GM12878 (cell line): ENCODE measurements around the gene MGAT4B. TPM values are rescaled to one million over a fixed set of nuclear protein-coding genes. Genes with fewer than 3 reads are reported as not detected.

Experiments used
- ATAC-seq: fragments of 200-7000 bp; cut with Tn5 transposase; 3 replicates; pipeline ENCODE4 v1.9.1; 2020; ENCODE audit warnings: mild to moderate bottlenecking, moderate library complexity
- BruUV-seq: library from RNA; stranded (reverse); fragments of 400-500 nt; replicated peaks from 2 replicates; lab custom pipeline; 2021; lab: Mats Ljungman, UMichigan
- CTCF ChIA-PET: fragments of 300-600 bp; sonication (Branson Sonifier 250); formaldehyde crosslinking; extraction: SDS; loops from one replicate; lab custom pipeline; 2021; ENCODE audit warnings: inconsistent platforms; lab: Yijun Ruan, JAX
- POLR2A ChIA-PET: fragments of 350-600 bp; formaldehyde crosslinking; extraction: SDS; loops from one replicate; lab custom pipeline; 2021; ENCODE audit warnings: inconsistent platforms; lab: Charles Lee
- RAD21 ChIA-PET: fragments of 300-600 bp; sonication (Branson Sonifier 250); formaldehyde crosslinking; loops from one replicate; lab custom pipeline; 2023; ENCODE audit warnings: antibody characterized with exemption; ENCODE audit not compliant: unreplicated experiment; lab: Charles Lee
- SMC1A ChIA-PET: fragments of 300-600 bp; sonication (Branson Sonifier 250); formaldehyde crosslinking; loops from one replicate; lab custom pipeline; 2023; ENCODE audit not compliant: unreplicated experiment, uncharacterized antibody; lab: Charles Lee
- DNase-seq: peaks from one replicate; pipeline ENCODE4 v3.0.0-alpha.2; 2011; ENCODE audit warnings: low read depth, low spot score
- FAIRE-seq: peaks from 3 replicates; lab custom pipeline; 2011; peaks lifted over from hg19 to GRCh38; lab: Jason Lieb, UNC
- H2AFZ ChIP-seq: 2 replicates; pipeline ENCODE4 v1.6.0; 2011; ENCODE audit warnings: low read depth, low read length, control low read depth; ENCODE audit not compliant: control insufficient read depth
- H3K27ac ChIP-seq: 2 replicates; pipeline ENCODE4 v1.5.1; 2011; ENCODE audit warnings: control low read depth; ENCODE audit not compliant: control insufficient read depth, insufficient read depth
- H3K27me3 ChIP-seq, 2 experiments: replicated peaks in 1 of 2; 2 replicates each; pipeline versions ENCODE4 v1.6.0 to v1.6.1; 2011; ENCODE audit warnings: low read length in 1 of 2; ENCODE audit not compliant: control insufficient read depth in 2 of 2, insufficient read depth in 2 of 2
- H3K36me3 ChIP-seq, 2 experiments: 2 replicates each; pipeline ENCODE4 v1.5.1; 2011; ENCODE audit warnings: low read length in 1 of 2; ENCODE audit not compliant: control insufficient read depth in 2 of 2, insufficient read depth in 2 of 2
- H3K4me1 ChIP-seq: 2 replicates; pipeline ENCODE4 v1.6.1; 2011; ENCODE audit warnings: mild to moderate bottlenecking, low read length, moderate library complexity, mixed read lengths; ENCODE audit not compliant: control insufficient read depth, insufficient read depth
- H3K4me2 ChIP-seq: 2 replicates; pipeline ENCODE4 v1.6.0; 2011; ENCODE audit warnings: control low read depth; ENCODE audit not compliant: control insufficient read depth, insufficient read depth
- H3K4me3 ChIP-seq: fragments of 200-600 bp; sonication (generic); 2 replicates; pipeline ENCODE4 v1.5.1; 2016
- H3K79me2 ChIP-seq: 2 replicates; pipeline ENCODE4 v1.6.0; 2011; ENCODE audit warnings: low read length; ENCODE audit not compliant: control insufficient read depth, insufficient read depth
- H3K9ac ChIP-seq: 2 replicates; pipeline ENCODE4 v1.8.0; 2011; ENCODE audit warnings: low read length, control low read depth, mixed read lengths; ENCODE audit not compliant: control insufficient read depth, insufficient read depth
- H3K9me3 ChIP-seq: replicated peaks from 3 replicates; pipeline ENCODE4 v1.5.1; 2011; ENCODE audit warnings: mild to moderate bottlenecking, low read length; ENCODE audit not compliant: control insufficient read depth, insufficient read depth
- H4K20me1 ChIP-seq: 2 replicates; pipeline ENCODE4 v1.6.0; 2011; ENCODE audit not compliant: control insufficient read depth, insufficient read depth
- BCL3 ChIP-seq: IDR thresholded peaks from 2 replicates; pipeline ENCODE4 v1.6.1; 2011; ENCODE audit warnings: borderline replicate concordance, low read depth, mild to moderate bottlenecking, moderate library complexity, low read length; ENCODE audit not compliant: insufficient read depth, poor library complexity, severe bottlenecking
- CBX3 ChIP-seq: fragments of 200-600 bp; sonication (generic); IDR thresholded peaks from 2 replicates; pipeline ENCODE4 v1.6.1; 2016; ENCODE audit warnings: low read depth, borderline replicate concordance
- CBX5 ChIP-seq: sonication (generic); IDR thresholded peaks from 2 replicates; pipeline ENCODE4 v1.6.1; 2016; ENCODE audit warnings: low read depth, moderate library complexity, mild to moderate bottlenecking, inconsistent platforms
- ESRRA ChIP-seq: IDR thresholded peaks from 2 replicates; pipeline ENCODE4 v1.6.1; 2012; ENCODE audit warnings: mild to moderate bottlenecking, low read length, improper control_type of control experiment
- NKRF ChIP-seq: fragments of 450-650 bp; conservative IDR thresholded peaks from 2 replicates; pipeline ENCODE4 v1.6.1; 2017; ENCODE audit warnings: mild to moderate bottlenecking, moderate library complexity
- POLR2A ChIP-seq: IDR thresholded peaks from 2 replicates; pipeline ENCODE4 v1.6.1; 2011; ENCODE audit warnings: low read depth, mild to moderate bottlenecking, low read length
- USF1 ChIP-seq: IDR thresholded peaks from 2 replicates; pipeline ENCODE4 v1.6.1; 2011; ENCODE audit warnings: borderline replicate concordance, low read depth, mild to moderate bottlenecking, moderate library complexity, mixed read lengths, low read length; ENCODE audit not compliant: insufficient read depth; ENCODE audit errors: extremely low read length
- ZBTB40 ChIP-seq: fragments of 450-650 bp; IDR thresholded peaks from 2 replicates; pipeline ENCODE4 v1.6.1; 2016; ENCODE audit warnings: mild to moderate bottlenecking, moderate library complexity, borderline replicate concordance
- WGBS: methylation state at CpG from one replicate; pipeline ENCODE4 v1.1.6; 2016; ENCODE audit warnings: low lambda C conversion rate; ENCODE audit not compliant: insufficient replicate concordance, insufficient coverage; ENCODE audit errors: missing lambda C conversion rate; 5-methylcytosine and 5-hydroxymethylcytosine counted together
- in situ Hi-C: fragments of 300-500 bp; cut with MboI; formaldehyde crosslinking; loops from 9 replicates; pipeline ENCODE4 v1.14.3; 2018; ENCODE audit warnings: mixed read lengths
- intact Hi-C: fragments of 100-400 bp; cut with micrococcal nuclease; formaldehyde crosslinking; loops from one replicate; pipeline ENCODE4 v1.14.2; 2022; ENCODE audit not compliant: unreplicated experiment
- polyA plus RNA-seq, 11 experiments: library from polyadenylated mRNA; depleted of rRNA in 4 of 11; unstranded in 6 of 11; stranded (reverse) in 5 of 11; fragments of >200 nt; fragmentation: Nextera tagmentation in 4 of 11; fragmentation: Illumina TruSeq in 1 of 11; extraction: Ambion mirVana in 4 of 11; extraction: Trizol in 1 of 11; gene quantifications; 1 replicate in 1 of 11; 2 replicates in 10 of 11; pipeline versions ENCODE4 v1.2.1 to v1.2.3, GENCODE V29; 2011 to 2016; ENCODE audit warnings: inconsistent platforms in 2 of 11, missing spikeins in 2 of 11, low read depth in 1 of 11
- total RNA-seq, 4 experiments: library from RNA; depleted of rRNA in 3 of 4; stranded (reverse); fragments of >200 nt in 3 of 4; fragmentation: Illumina TruSeq in 1 of 4; extraction: Trizol in 1 of 4; gene quantifications; 2 replicates each; pipeline versions ENCODE4 v1.2.1 to v1.2.3, GENCODE V29; 2013 to 2021

The MGAT4B gene
- total and polyA plus RNA-seq, 10 of the 15 experiments (the other 5 are each of a cell fraction or from before 2014, with no cell fraction given): 0.60 to 82.5 (median 34.4) TPM; not detected in 1

- no peak for TF ChIP-seq BCL3
- no peak for TF ChIP-seq ZBTB40
- no peak for TF ChIP-seq CBX5
- peak; percentile 12; the same call in 1 of the 2 replicates for TF ChIP-seq POLR2A
- no peak for TF ChIP-seq CBX3
- TF ChIP-seq USF1: no peak
- TF ChIP-seq NKRF: no peak
- no peak for TF ChIP-seq ESRRA
- in situ Hi-C loops: loop anchor here (5.0 to 25.0 kb wide), 2 partner anchors 110 to 1010 kb away; partner anchors contain the start of gene MGAT1
- ATAC-seq: no peak
- no TSS peak for BruUV-seq
- peaks cover 0 to 13% of the 10 kb centered on the region in 2 experiments; a peak in 2 of 4 replicates for H3K36me3 ChIP-seq
- no peaks in the 10 kb centered on the region for H4K20me1 ChIP-seq
- 88% methylated on average over 19 of the region's 19 CpGs for WGBS
- H2AFZ ChIP-seq: no peak overlapping the region
- no peaks in the 10 kb centered on the region for H3K27me3 ChIP-seq
- no peaks in the 10 kb centered on the region for H3K9me3 ChIP-seq
- FAIRE-seq: no peak
- H3K27ac ChIP-seq: no peak overlapping the region
- POLR2A ChIA-PET: interaction anchor here (0.6 to 1.0 kb wide), 2 partner anchors 18 to 90 kb away, joined by 4 to 6 read pairs; partner anchors contain the start of gene SQSTM1
- SMC1A ChIA-PET: interaction anchor here (0.6 to 1.6 kb wide), 7 partner anchors 18 to 173 kb away, joined by 3 to 9 read pairs (median 5); partner anchors contain the start of genes MRNIP and SQSTM1
- no peak overlapping the region for H3K4me2 ChIP-seq
- no peak overlapping the region for H3K4me3 ChIP-seq
- RAD21 ChIA-PET: interaction anchor here (0.7 to 1.7 kb wide), 9 partner anchors 9 to 169 kb away, joined by 3 to 6 read pairs (median 3); no protein-coding TSS in a partner anchor
- intact Hi-C loops: loop anchor here (1.0 kb wide), 1 partner anchor 173 kb away; no protein-coding TSS in a partner anchor
- no peak for DNase-seq
- peaks cover 16% of the 10 kb centered on the region for H3K4me1 ChIP-seq
- CTCF ChIA-PET: interaction anchor here (0.6 to 3.2 kb wide), 29 partner anchors 9 to 448 kb away, joined by 3 to 19 read pairs (median 4); partner anchors contain the start of genes MRNIP and SQSTM1
- peaks cover 31% of the 10 kb centered on the region for H3K79me2 ChIP-seq
- H3K9ac ChIP-seq: no peak overlapping the region
Measured at GRCh38 chr5:179802207-179802883, 4.3 kb downstream of the MGAT4B start.
